Right ventricle myocardium superior (tissue), 1 donor: ENCODE results near the gene BEND5. TPM values are rescaled to one million over a fixed set of nuclear protein-coding genes. Genes with fewer than 3 reads are reported as not detected.
A peak's percentile ranks its signal among the peaks of the same experiment; 100 is the strongest.

ENCODE experiments used
- ATAC-seq: fragments of 200-7000 bp; cut with Tn5 transposase; one replicate; pipeline ENCODE4 v1.9.1; 2020; ENCODE audit warnings: mild to moderate bottlenecking; ENCODE audit not compliant: poor library complexity
- DNase-seq: peaks from one replicate; pipeline ENCODE4 v3.0.0-alpha.2; 2020
- intact Hi-C: fragments of 100-400 bp; cut with DNase I; formaldehyde crosslinking; loops from one replicate; pipeline ENCODE4 v1.11.2; 2022
- total RNA-seq: library from RNA; stranded (reverse); fragmentation: NEBNext Ultra II Directional; extraction: Animal tissue kit (Norgen Biotek cat#: 25700); gene quantifications from one replicate; pipeline ENCODE4 v1.2.1, GENCODE V29; 2021
- donor health status: DM: no; HTN: yes; CAD: no; lungs with severe emphysema.

BEND5 gene
- total RNA-seq, 1 donor from 2014 or later = 5.0 TPM

DNA sequence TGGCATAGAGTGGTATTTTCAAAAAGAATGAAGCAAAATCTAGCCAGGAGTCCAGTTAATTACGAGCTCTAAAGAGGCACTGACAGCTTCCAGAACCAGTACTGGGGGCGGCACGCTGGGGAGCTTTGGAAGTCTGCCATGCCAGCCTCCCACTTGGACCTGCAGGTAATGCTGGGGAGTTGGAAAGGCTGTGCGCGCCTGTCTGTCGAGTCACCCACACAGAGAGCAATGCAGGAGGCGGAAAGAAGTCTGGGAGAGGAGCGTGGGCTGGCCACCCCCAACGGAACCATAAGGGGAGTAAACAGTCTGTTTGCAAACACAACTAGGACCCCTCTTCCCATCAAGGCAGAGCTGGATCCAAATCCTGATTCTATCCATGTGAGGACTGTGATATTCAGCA, 84.5 kb downstream of the BEND5 start:
- no peak for DNase-seq
- ATAC-seq = no peak
- intact Hi-C loops = loop anchor here (10.0 kb wide), 2 partner anchors 123 to 127 kb away; no protein-coding TSS in a partner anchor

DNA sequence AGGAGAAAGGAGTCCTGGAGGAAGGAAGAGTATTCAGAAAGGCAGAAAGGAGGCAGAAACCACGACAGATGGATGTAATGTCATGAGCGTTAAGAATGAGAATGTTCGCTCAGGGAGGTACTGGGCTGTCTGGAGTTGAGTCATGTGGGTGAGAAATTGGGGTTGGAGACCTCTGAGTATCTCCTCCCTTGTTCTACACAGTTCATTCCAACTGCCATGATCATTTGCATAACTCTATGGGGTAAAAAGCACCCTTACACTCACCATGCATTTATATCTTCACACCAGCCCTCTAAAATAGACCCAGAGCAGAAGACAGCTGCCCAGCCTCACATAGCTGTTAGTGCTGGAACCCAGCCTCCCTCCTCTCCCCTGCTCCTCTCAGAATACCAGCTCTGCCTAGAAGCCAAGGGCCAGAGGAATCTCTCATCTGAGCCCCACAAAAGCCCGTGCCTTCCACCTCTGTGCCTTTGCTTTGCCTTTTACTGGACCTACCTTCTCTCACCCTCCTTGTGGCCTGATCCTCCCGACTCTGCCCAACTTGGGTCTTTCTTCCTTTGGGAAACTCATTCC, 85.2 kb downstream of the BEND5 start:
- DNase-seq (no peak), ATAC-seq (no peak)
- intact Hi-C loops = loop anchor here (10.0 kb wide), 2 partner anchors 123 to 127 kb away; no protein-coding TSS in a partner anchor

DNA sequence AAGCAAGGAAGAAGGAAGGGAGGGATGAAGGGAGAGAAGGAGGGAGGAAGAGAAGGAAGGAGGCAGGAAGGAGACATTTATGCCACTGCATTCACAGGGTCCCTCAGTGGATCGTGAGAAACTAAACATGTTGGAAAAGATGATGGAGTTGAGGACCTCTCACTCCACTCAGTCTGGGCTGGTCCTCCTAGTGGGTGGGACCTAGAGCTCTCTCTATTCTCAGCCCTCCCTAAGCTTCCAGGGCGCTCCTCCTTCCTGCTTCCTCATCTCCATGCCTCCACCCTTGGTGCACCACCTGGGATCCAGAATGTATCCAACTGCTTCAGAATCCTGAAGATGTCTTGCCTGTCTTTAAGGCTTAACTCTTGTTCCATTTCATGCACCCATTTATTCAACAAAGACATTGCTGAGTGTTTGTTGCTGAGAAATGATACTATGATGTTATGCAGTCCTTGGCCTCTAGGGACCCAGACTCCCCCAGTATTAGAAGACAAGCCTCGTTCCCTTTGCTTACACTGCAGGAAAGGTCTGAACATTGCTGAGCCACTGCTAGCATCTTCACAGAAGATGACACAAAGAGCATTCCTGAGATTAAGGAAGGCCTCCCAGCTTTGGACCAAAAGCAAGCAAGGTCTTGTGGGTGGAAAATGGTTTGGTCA, 88.5 kb downstream of the BEND5 start:
- intact Hi-C loops = no loop called here
- ATAC-seq = no peak
- DNase-seq = no peak

DNA sequence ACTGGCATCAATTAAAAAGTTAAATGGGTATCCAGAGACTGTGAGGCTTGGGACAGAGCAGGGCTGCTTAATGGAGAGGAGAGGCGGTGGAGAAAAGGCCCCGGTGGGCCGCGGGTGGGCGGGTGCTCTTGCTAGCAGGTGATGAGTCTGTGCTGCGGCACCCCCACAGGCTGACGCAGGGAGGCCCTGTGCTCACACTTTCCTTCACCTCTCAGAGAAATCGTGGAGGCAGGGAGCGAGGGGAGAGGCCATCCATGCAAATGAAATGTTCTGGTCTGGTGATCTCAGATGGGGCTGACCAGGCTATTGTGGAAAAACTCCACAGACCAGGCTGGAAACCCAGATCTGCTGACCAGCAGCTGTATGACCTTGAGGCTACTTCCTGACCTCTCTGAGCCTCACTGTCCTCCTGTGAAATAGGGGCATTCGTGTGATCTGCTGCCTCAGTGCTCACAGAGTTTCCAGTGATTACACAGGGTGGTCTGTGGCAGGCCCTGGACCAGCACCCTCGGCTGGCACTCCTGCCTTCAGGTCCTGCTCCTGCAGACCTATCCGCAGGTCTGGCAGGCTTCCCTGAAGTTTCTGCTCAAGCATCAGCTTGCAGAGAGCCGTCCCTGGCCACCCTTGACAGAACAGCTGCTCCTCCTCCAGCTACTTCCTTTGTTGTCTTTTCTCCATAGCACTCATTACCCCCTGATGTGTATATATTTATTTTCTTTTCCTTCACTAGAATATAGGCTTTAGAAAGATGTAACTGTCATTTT, 89.2 kb downstream of the BEND5 start:
- ATAC-seq (no peak), DNase-seq (no peak)
- intact Hi-C loops = no loop called here

DNA sequence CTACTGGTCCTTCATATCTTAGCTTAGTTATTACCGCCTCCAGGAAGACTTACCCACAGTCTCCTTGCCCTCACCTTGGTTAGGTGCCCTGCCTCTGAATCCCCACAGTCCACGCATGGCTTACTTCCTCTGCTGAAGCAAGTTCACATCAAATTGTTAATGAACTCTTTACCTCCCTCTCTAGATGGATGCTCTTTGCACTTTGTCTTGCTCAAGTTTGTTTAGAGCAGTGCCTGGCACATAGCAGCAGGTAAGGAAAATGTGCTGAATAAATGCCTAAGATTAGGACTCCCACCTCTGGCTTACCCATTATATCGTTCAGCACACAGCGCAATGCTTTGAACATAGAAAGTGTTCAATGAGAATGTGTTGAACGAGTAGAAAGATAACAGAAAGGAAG, 90.5 kb downstream of the BEND5 start:
- intact Hi-C loops = no loop called here
- no peak for ATAC-seq
- no peak for DNase-seq

DNA sequence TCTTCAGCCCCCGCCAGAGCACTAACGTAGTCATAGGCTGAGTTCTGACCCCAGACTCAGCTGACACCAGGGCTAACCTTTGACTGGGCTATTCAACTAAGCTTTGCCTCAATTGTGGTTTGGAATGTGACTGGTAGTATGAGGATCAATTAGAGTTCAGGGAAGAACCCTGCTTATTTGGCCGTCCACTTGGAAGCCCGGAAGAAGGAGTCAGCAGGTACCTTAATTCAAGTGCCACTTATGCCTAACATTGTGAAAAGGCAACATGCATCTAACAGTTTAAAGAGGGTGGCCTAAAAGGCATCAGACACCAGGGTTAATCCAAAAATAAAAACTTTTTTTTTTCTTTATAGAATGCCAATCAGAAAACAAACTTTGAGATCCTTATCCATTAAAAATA, 92.3 kb downstream of the BEND5 start:
- intact Hi-C loops = no loop called here
- DNase-seq = no peak
- no peak for ATAC-seq

DNA sequence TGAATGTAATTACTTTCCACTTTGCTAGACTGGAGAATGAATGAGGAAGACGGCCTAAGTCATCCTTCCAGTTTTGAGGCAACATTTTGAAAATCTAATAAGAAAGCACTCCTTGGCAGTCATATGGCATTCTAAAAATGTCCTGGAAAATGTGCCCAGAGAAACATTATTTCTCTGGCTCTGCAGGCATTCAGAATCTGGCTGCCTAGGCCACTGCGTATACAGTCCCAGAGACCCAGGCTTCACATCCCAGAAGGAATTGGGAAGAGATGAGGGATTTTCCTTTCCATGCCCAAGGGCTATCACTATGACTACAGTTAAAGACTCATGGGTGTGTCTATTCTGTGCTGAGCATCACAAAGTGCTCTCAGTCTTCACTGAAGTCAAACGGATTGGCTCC, 92.9 kb downstream of the BEND5 start:
- intact Hi-C loops = no loop called here
- no peak for DNase-seq
- ATAC-seq = no peak

DNA sequence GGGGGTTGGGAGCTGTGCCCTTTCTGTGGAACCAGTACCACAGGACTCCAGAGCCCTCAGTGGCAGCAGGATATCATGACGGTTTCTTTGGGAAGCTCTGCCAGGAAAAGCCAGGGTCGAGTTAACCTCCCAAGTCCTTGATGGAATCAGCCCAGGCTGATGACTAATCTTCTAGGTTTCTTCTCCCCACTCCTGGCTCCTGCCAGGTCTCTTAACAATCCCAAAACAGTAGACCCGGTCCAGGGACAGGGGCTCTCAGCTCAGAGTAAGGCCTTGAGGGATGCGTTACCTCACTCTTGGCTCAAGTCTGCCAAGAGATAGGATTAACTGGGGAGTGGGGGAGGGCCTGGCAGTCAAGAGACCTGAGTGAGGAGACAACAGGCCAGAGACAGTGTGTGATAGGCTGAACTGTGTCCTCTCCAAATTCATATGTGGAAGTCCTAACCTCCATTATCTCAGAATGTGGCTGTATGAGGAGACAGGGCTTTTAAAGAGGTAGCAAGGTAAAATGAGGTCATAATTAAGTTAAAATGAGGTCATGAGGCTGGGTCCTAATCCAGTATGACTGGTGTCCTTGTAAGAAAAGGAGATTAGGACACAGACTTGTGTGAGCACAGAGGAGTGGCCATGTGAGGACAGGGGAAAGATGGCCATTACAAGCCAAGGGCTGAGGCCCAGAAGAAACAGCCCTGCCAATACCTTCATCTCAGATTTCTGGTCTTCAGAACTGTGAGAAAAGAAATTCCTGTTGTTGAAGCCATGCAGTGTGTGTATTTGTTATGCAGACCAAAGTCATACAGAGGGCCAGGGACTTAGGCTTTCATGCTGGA, 95.0 kb downstream of the BEND5 start:
- no peak for DNase-seq
- intact Hi-C loops = no loop called here
- ATAC-seq = peak; percentile 32

DNA sequence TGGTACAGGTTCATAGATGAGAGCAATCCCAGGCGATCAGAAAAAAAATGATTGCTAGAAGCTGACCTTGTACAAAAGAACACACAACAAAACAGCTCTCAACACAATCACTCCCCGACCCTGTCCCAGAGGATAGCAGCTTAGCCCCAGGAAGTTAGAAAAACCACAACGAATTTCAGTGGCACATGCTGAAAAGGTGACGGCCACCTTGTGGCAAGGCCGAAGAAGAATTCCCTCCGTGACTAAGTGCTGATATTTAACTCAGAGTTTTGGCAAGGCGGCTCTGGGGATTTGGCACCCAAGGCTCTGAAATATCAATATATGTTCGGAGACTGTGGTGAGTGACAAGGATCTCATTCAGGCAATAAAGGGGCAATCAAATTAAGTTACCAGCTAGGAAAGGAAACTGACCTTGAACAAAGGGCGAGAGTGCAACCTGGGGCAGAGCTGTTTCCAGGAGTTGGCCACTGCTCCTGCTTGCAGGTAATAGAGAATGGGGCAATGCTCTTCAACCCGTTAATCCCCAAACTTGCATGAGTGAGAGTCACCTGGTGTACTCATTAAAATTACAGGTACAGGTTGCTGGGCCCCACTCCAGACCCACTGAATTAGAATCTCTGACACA, 96.2 kb downstream of the BEND5 start:
- intact Hi-C loops = no loop called here
- DNase-seq (no peak), ATAC-seq (no peak)

DNA sequence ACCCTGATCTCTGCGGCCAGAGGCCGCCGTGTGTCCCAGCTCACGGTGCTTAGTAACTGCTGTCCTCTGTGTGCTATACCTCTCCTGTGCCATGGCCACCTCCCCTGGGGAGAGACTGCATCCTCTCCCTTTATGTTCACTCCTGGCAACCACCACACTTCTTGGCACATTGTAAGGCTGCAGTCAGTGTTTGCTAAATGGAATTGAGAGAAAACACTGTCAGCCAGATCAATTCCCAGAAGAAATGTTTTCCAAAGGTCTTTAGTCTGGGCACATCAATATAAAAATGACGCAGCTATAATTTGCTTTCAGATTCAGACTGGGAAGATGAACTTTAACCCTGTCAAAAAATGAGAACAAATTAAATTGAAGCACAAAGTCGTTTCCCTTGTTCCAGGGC, 96.8 kb downstream of the BEND5 start:
- DNase-seq (no peak), ATAC-seq (no peak)
- intact Hi-C loops = no loop called here

DNA sequence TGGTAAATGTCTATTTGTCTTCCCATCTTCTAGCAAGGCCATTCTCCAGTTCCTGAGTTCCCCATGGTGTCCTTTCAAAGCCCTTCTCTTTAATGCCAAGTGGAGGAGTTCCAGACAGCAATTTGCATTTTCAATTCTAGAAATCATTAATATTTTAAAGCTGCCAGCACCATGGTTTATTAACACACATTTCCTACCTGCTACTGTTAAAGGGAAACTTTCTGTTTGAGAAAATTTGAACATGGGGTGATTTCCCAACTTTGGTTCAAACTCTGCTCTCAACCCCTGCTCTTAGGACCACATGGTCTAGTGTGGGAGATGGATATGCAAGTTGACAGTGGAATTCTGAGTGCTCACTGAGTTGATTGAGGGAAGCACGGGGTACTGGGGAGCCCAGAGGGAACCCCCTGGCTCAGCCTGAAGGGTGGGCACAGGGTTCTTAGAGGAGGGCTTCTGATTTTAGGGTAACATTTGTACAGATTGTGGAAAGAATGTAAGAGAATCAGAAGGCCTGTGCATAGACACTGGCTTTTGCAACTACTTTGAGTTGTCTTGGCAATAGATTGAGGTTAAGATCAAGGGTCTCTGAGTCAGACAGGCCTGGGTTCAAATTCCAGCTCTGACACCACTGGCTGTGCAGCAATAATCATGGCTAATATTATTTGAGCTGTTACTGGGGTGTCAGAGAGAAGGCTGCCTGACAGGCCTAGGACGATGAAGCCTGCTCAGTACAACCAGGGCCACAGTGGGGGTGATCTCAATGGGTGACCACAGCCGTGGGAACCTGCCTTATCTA, 97.8 kb downstream of the BEND5 start:
- intact Hi-C loops = no loop called here
- DNase-seq (no peak), ATAC-seq (no peak)
